ENCODE results near the gene NFIA.
A peak's percentile ranks its signal among the peaks of the same experiment; 100 is the strongest.
"Not testable (repeated sequence)": the region's sequence is repeated elsewhere in the genome, so short reads cannot be mapped to it uniquely, and the experiment has no call there.

NFIA gene

GRCh38 chr1:61446531-61446991 is 364.2 kb downstream of the NFIA start:
- DNase-seq: no peak

- DNase-seq: no peak
Measured at GRCh38 chr1:61447106-61447967, 365.0 kb downstream of the NFIA start.

- DNase-seq: no peak
Measured at GRCh38 chr1:61447968-61448430, 365.6 kb downstream of the NFIA start.

- no peak for DNase-seq
Measured at GRCh38 chr1:61448914-61449313, 366.6 kb downstream of the NFIA start.

GRCh38 chr1:61449410-61449809 is 367.0 kb downstream of the NFIA start:
- no peak for DNase-seq

- no peak for DNase-seq
Measured at GRCh38 chr1:61450454-61450853, 368.1 kb downstream of the NFIA start.

GRCh38 chr1:61450872-61451571 is 368.7 kb downstream of the NFIA start:
- DNase-seq: peak; percentile 27

- DNase-seq: no peak
Measured at GRCh38 chr1:61451572-61451968, 369.2 kb downstream of the NFIA start.

GRCh38 chr1:61452176-61453035 is 370.0 kb downstream of the NFIA start:
- DNase-seq: peak; percentile 33

GRCh38 chr1:61453111-61453961 is 371.0 kb downstream of the NFIA start:
- peak; percentile 91 for DNase-seq

GRCh38 chr1:61455400-61455799 is 373.0 kb downstream of the NFIA start:
- no peak for DNase-seq

GRCh38 chr1:61457526-61458040 is 375.2 kb downstream of the NFIA start:
- peak; percentile 13 for DNase-seq

GRCh38 chr1:61459345-61459744 is 377.0 kb downstream of the NFIA start:
- DNase-seq: no peak

- no peak for DNase-seq
Measured at GRCh38 chr1:61460191-61460590, 377.8 kb downstream of the NFIA start.

GRCh38 chr1:61461406-61462384 is 379.3 kb downstream of the NFIA start:
- DNase-seq: no peak

GRCh38 chr1:61462628-61463027 is 380.3 kb downstream of the NFIA start:
- DNase-seq: no peak

- DNase-seq: no peak
Measured at GRCh38 chr1:61463220-61463619, 380.9 kb downstream of the NFIA start.

- DNase-seq: not testable (repeated sequence)
Measured at GRCh38 chr1:61467836-61468235, 385.5 kb downstream of the NFIA start.

- no peak for DNase-seq
Measured at GRCh38 chr1:61469365-61469764, 387.0 kb downstream of the NFIA start.

GRCh38 chr1:61472876-61473275 is 390.5 kb downstream of the NFIA start:
- DNase-seq: no peak

Data from inflammatory macrophage treated with lipopolysaccharide for 4 hours (primary cell).